GM12875 (cell line): ENCODE data around the gene MYBL2.

ENCODE experiments used
- H3K4me3 ChIP-seq: one replicate; pipeline ENCODE4 v1.5.1; 2011; ENCODE audit warnings: low read depth, low read length, control low read depth
- CTCF ChIP-seq: IDR thresholded peaks from 2 replicates; pipeline ENCODE4 v1.5.1; 2011; ENCODE audit warnings: low read depth, mild to moderate bottlenecking, control low read depth, inconsistent platforms, low read length, moderate library complexity, borderline replicate concordance; ENCODE audit not compliant: insufficient read depth

Gene MYBL2

GRCh38 chr20:43700627-43701026 lies 33.7 kb downstream of the MYBL2 start:
- no peak for TF ChIP-seq CTCF
- H3K4me3 ChIP-seq, result no peak overlapping the region

- no peak for TF ChIP-seq CTCF
- H3K4me3 ChIP-seq, result no peak overlapping the region
Measured at GRCh38 chr20:43702502-43702901, 35.6 kb downstream of the MYBL2 start.

- TF ChIP-seq CTCF, result no peak
- H3K4me3 ChIP-seq, result no peak overlapping the region
Measured at GRCh38 chr20:43710370-43711044, 43.6 kb downstream of the MYBL2 start.

GRCh38 chr20:43711098-43711654 lies 44.3 kb downstream of the MYBL2 start:
- TF ChIP-seq CTCF, result no peak
- H3K4me3 ChIP-seq, result no peak overlapping the region

- no peak for TF ChIP-seq CTCF
- H3K4me3 ChIP-seq, result no peak overlapping the region
Measured at GRCh38 chr20:43715044-43715443, 48.1 kb downstream of the MYBL2 start.

GRCh38 chr20:43715511-43715910 lies 48.6 kb downstream of the MYBL2 start:
- H3K4me3 ChIP-seq, result no peak overlapping the region
- TF ChIP-seq CTCF, result no peak

GRCh38 chr20:43716123-43716522 lies 49.2 kb downstream of the MYBL2 start:
- no peak for TF ChIP-seq CTCF
- H3K4me3 ChIP-seq, result no peak overlapping the region
